Inferior parietal cortex (tissue), 1 donor: Measurements from ENCODE around the gene BLNK.

Experiments used
- DNase-seq: peaks from one replicate; pipeline ENCODE4 v3.0.0-alpha.2; 2016; ENCODE audit errors: extremely low spot score

Gene BLNK

DNA sequence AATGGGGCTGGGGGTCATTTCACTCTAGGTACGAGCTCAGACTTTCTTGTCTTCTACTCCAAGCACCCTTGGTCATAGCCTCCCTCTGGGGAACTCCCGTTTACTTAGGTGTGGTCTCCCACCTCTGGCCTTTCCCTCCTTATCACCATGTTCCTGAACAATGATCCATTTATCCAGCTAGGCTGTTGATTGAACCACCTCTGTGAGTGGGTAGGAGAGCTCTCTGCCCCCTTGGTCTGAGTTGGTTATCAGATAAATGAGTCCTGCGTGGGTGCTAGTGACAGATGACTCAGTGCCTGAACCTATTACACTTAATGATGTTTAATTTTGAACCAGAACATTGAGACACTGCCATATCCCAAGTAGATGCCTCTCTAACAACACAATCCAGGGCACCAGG is 9.4 kb downstream of the BLNK start:
- no peak for DNase-seq

DNA sequence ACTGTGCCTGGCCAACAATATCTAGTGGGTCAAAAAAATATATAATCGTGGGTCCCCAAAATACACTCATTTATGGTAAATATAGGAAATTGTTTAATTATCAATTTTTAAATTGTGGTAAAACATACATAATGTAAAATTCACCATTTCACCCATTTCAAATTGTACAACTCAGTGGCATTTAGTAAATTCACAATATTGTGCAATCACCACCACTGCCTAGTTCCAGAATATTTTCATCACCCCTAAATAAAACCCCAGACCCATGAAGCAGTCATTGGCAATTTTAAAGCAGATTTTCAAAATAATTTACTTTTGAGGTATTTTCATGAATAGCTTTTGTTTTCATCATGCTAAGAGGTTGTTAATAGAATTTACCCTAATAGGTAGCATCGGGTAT is 10.2 kb downstream of the BLNK start:
- no peak for DNase-seq

DNA sequence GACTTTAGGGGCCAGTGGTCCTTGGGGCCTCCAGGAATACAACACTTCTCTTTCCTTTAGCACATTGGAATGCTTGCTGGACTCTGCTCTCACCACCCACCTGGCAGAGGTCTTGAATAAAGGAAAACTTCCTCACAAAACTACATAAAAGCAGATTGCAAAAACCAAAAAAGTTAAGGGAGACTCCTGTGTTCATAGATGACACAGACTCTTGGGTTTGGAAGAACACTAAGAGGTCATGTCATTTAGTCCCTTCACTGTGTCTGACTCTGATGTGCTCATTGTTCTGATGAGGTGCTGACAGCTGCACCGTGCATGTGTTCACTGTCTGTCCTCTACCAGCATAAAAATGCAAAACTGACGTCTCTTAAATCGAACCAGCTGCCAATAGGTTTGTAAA is 11.4 kb downstream of the BLNK start:
- no peak for DNase-seq

DNA sequence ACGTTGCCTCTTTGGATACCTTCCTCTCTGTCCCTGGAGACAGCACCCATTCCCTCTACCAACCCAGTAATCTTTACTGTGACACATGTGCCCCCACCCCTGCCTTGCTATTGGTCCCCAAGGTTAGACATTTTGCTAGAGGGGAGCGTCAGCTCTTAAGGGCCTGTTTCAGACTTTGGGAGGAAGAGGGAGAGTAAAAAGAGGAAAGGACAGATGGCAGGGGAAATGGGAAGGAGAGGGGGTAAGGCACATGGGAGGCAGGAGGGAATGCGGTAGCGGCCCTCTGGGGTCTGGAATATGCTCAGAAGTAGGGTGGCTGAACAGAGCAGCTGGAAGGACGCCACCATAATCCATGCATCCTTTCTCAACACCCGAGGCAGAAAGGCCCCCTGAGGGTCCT is 12.2 kb downstream of the BLNK start:
- DNase-seq = no peak

DNA sequence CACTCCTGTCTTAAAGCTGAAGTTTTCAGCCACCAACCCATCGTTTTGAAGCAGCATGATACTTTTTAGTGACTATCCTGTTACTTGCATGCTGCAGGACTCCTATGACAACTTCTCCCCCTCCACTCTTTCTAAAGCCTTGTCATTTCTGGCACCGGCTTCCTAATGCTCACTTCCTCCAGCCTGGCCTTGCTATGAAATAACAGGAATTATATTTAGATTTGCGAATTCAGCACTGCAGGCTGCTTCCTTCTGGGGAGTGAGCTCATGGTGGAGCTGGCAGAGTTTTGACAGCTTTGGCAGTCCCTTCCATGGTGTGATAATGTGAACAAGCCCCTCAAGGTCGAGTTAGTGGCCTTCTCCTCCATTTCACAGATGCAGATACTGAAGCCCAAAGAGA is 13.4 kb downstream of the BLNK start:
- peak; percentile 26 for DNase-seq

DNA sequence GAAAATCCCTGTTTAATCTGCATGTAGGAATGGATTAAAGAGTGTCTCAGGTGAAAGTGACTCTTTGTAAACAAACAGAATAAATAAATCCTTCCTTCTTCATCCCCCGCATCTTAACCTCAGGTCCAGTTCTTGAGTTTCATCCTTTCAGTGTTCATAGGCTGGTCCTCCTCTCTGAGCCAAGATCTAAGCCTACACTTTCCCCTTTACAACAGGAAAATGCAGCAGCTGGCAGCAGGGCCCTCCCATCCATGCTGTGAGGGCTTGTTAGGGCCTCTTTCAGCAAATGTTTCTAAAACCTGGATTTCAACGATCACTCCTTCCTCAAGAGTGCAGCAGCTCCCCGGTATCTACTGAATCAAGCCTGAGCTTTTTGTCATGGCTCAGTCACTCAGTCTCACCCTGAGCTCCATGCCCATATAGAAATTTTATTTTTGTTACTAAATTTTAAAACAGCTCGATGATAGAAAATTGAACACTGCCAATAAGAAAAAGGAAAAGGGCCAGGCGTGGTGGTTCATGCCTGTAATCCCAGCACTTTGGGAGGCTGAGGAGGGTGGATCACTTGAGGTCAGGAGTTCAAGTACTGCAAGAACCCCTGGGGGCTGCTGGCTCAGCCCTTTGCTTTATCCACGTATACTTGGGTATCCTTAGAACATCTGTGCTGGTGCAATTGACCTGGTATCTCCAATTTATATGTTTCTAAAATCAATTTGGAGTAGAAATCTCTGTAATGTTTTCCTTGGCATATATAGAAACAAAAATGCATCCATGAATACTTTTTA is 15.6 kb downstream of the BLNK start:
- no peak for DNase-seq

DNA sequence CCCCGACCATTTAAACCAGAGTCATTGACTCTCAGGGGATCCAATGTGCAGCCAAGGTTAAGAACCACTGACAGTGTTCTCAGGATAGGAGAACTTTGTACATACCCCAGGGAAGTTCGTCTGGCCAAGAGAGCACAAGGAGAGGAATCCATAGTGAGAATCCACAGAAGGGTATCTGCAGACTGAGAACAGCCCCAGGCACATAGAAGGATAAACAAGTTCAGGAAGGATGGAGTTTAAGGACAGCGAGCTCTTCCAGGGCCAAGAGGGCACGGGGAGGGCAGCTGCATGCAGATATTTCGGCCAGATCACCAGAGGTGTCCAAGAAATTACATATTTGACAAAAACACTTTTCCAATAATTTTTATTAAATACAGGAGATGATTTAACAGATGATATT is 16.4 kb downstream of the BLNK start:
- no peak for DNase-seq

DNA sequence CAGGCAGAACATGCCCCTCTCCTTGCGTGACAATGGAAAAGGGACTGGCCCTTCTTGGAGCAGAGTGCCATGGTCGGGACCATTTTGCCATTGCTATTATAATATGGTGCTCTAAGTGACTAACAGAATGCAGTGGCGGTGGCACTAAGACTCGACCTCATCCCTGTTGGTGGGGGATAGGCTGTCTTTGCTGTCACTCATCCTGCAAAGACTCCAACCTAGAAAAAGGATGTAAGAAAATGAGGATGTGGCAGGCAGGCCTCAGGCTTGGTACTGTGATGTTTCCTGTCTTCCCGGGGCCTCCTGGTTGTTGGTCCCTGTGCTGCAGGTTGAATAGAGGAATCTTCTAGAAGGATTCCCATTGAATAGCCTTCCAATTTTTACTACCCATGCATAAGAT is 18.6 kb downstream of the BLNK start:
- no peak for DNase-seq

DNA sequence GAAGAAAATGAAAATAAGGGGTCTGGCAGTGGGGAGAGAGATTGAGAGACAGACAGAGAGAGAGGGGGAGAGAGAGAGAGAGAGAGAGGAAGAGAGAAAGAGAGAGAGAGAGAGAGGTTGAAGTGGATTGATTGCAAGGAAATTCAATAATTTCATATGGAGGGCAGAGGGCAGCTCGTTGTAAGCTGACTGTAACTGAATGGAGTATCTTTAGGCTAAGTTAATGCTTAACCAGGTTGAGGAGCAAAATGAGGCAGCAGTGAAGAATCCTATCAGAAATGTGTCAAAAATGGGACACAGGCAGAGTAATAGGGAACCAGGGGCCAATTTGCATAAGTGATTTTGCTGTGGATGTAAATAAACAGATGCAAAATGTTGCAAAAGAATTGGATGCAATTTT is 21.0 kb downstream of the BLNK start:
- no peak for DNase-seq

DNA sequence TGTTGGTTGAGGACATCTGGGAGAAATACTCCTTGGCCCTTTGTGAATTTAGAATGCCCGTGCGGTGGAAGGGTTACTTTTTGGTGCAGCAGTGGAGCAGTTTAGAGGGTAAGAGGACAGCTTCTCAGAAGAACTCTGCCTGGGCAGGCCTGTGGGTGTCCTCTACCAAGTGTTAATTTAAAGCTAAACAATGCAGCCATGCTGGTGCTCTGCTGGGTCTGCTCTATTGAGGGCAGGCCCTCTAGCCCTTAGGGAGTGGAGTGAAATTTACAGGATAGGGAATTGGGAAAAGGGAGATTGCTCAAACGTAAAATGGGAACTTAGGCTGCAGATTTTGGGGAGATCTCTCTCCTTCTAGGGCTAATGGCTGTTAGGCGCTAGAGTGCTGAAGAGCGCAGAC is 22.1 kb downstream of the BLNK start:
- no peak for DNase-seq

DNA sequence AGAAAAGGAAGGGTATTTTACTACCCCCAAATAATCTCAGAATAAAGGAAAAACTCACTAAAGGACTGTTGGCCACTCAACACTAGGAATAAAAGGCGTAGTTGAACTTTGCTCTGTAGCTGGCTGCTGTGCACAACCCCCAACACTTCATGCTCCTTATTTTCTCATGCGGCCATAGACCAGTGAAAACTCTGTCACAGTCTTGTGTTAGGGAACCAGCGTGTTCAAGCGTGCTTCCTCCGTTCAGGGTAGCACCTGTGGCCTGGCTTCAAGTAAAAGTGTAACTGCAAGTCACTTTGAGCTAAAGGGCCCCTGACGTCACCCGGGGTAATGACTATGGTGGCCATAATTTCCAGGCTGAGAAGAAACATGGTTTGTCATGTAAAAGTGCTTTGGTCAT is 27.0 kb downstream of the BLNK start:
- DNase-seq = no peak

DNA sequence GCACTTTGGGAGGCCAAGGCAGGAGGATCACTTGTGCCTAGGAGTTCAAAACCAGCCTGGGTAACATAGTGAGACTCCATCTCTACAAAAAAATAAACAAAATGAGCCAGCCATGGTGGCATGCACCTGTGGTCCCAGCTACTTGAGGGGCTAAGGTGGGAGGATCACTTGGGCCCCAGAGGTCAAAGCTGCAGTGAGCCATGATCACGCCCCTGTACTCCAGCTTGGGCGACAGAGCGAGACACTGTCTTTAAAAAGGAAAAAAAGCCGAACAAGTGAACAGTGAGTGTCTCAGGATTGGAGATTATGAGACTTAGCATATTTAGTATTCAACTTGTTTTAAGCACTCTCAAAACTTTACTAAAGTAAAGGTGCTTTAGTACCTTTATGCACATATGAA is 28.1 kb downstream of the BLNK start:
- no peak for DNase-seq

DNA sequence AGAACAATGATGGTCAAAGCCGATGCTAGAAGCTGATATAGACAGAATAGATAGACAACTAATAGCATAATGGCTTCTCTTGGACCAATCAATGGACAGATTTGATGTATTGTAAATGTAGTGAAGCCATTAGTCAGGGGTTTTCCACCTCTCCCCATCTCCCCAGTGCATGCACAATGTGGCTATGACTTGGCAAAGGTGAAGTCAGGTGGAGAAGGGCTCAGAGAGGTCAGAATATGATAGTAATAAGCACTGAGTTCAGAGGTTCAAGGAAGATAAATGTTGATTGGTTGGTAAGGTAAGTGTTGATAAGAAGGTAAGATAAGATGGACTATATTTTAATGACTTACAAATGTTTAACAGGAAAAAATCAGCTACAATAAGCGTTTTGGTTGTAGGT is 28.5 kb downstream of the BLNK start:
- no peak for DNase-seq

DNA sequence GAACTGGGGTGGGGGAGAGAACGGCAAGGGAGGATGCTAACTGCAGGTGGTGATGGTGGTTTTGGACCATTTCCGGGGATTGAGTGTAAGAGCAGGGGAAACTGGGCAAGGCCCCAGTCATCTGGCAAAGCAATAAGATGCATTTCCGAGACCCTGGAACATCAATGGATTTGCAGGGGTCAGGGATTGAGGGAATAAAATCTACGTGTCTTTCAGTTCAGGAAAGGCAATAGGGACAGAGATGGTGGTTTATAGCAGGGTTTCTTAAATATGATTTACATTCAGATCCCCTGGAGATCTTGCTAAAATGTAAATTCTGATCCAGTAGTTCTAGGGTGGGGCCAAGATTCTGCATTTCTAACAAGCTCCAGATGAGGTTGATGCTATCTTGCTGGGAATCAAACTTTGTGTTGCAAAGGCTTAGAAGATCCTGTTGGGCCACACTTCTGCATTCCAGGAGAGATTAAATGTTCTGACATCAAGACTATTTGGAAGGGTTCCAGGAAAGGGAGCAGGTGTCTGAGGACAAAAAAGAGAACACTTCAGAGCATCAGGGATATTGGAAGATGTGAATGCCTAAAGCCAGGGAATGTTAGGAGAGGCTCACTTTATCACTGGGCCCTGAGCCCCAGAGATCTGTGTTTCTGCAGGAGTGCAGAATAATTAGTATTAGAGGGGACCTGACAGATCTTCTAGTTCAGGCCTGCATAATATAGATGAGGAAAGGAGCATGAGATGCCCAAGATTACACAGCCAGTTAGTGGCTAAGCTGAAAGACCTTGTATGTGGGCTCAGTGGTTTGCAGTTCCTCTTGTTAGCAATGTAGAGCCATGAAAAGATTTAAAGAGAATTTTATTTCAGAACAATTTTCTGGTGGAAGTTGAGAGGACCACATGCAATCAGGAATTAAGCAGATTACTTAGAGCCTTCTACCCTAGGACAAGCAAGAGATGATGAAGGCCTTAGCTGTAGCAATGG is 32.4 kb downstream of the BLNK start:
- DNase-seq = no peak

DNA sequence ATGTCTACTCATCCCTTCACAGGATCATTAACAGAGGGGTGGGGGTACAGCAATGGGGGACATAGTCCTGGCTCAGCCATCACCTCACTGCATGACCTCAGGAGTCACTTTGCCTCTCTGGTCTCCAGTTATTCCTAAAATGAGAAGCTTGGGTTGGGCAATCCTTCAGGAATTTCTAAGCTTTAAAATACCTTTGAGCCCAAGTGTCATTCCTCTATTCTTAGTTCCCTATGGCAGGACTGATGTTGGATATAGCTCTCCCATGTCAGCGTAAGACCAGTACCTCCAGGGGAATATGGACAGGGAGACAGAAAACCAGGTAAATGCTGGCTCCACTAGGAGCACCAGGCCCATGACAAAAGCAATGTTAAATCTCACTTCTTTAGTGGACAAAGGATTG is 34.5 kb downstream of the BLNK start:
- DNase-seq = no peak

DNA sequence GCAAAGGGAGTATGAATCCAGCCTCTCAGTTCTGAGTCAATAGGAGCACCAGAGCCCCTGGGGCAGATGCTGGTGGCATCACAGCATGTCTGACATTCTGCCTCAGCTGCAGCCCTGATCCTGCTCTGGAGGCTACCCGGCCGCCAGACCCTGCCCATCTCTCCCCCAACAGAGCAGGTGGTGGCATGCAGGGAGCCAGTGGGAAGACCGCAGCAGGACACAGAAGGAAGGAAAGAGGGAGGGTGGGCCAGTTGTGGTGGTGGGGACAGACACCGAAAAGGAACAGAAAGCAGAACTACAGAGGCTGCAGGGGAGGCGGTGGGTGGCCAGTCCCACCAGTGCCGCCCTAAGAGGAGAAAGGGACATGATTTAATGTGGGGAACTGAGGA is 35.3 kb downstream of the BLNK start:
- no peak for DNase-seq

DNA sequence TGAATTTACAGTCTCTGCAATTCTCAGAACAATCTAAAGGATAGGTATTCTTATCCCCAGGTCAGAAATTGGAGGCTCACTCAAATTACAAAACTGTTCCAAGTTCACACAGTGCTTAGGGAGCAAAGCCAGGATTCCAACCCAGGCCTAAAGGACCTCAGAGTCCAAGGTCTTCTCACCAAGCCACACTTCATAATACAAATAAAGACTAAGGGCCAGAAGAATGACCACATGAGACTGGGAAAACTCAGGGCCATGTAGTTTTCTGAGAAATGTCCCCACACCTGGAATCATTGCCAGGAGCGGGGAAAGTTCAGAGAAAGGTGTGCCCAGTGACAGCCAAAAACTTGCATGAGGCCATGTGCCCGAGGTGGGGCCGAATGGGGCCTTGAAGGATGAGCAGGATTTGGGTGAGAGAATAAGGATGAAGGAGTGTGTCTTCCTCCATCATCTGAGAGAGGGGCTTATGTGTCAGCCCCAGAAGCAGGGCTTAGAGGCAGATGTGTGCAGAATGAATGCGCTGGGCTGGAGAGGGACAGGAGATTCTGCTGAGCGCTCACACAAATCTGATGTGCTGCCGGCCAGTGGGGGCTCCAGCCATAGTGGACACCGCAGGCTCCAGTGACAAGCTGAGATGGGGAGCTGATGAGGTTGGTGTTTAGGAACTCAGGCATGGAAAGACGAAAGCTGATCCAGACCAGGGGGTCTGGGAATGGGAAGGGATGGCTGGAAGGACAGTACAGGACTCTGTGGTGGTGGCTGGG is 35.9 kb downstream of the BLNK start:
- no peak for DNase-seq

DNA sequence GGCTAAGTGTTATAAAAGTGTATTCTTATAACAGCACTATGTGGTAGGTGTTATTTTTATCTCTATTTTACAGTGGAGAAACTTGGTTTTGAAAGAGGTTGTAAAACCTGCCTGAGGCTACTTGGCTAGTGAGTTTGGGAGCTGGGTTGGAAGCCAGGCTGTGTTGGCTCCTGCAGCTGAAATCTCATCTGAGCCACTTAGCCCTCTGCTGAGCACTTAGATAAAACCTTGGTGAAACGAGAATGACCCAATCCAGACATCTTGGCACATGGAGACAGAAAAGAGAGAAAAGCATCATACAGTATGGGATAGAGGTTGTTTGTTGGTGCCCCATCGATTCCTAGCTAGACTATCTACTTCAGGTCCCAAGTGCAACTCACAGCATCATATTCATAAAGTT is 37.4 kb downstream of the BLNK start:
- DNase-seq = no peak

DNA sequence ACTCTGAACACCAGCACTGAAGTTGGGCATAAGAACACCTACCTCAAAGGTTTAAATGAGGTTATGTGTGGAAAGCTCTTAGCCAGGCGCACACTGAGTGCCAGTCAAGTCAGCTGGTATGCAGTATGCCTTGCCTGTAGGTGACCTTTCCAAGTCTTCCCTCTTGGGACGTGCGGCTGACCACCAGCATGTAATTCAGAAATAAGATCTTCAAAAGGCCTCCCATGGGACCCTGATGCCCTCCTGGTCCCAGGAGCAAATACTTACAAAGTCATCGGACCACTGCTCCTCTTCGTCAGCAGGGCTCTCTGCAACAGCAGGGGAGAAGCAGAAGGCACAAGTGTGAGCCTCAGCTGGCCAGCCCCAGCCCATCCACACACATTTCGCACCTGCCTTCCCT is 40.8 kb downstream of the BLNK start:
- DNase-seq = no peak

DNA sequence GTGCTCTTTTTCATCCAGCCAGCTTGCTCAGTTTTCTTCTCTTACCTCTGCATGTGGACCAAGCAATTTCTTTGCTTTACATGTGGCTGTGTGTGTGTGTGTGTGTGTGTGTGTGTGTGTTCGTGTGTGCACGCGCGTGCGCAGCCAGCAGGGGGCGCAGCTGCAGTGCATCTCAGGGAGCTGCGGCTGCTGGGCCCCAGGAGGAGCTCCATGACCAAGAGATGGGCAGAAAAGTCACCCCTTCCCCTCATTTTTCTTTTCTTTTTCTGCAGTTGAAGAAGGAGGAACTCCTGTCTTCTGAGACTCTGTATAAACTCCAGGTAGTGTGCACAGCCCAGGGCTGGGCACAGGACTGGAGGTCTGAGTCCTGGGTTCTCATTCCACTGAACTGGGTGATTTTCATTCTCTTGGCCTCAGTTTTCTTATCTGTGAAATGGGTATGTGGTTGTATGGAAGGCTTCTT is 41.8 kb downstream of the BLNK start:
- DNase-seq = peak; percentile 47

DNA sequence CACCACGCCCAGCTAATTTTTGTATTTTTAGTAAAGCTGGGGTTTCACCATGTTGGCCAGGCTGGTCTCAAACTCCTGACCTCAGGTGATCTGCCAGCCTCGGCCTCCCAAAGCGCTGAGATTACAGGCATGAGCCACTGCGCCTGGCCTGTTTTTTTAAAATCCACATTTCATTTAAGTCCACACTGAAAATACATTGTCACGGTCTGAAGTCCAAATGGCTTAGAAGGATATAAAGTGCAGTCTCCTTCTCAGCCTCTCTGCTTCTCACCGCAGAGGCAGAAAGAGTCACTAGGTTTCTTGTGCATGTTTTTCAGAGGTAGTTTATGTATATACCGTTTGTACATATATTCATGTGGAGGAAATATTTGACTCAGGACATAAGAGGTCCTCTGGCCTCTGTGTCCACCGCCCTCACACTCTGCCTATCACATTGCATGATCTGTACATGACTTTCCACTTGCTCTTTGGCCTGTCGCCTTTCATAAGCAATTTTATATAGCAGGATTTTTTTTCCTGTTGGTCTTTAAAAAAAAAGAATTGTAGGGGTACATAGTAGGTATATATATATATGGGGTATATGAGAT is 42.9 kb downstream of the BLNK start:
- no peak for DNase-seq

DNA sequence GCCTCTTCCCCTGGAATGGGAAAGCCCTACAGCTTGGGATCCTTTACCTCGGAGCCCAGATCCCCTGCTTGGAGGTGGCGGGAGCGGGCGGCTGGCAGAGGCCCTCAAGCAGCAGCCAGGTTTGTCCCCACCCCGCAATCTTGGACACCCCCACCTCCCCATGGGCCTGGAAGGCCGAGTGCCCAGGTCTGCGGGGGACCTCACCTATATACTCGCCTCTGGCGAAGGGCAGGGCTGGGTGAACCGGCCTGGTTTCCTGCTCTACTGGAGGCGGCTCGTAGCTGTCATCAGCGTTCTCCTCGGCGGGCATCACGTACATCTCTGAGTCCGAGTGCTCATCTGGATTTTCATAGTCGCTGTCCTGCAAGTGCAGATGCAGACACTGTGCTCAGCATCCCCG is 44.2 kb downstream of the BLNK start:
- no peak for DNase-seq
